PC-9 (cell line): ENCODE data around the gene TGFBR3L. TPM values are rescaled to one million over a fixed set of nuclear protein-coding genes. Genes with fewer than 3 reads are reported as not detected.

Experiments used
- BruUV-seq: library from RNA; stranded (reverse); fragments of 400-500 nt; replicated peaks from 2 replicates; lab custom pipeline; 2021; lab: Mats Ljungman, UMichigan
- CTCF ChIA-PET: fragments of 300-600 bp; sonication (Branson Sonifier 250); formaldehyde crosslinking; loops from one replicate; lab custom pipeline; 2022; ENCODE audit warnings: antibody characterized with exemption; lab: Charles Lee
- POLR2A ChIA-PET: fragments of 300-600 bp; sonication (Branson Sonifier 250); formaldehyde crosslinking; loops from one replicate; lab custom pipeline; 2022; ENCODE audit warnings: antibody characterized with exemption; ENCODE audit not compliant: unreplicated experiment; lab: Charles Lee
- DNase-seq, 2 experiments: peaks; one replicate each; pipeline versions ENCODE4 v3.0.0 to v3.0.0-alpha.2; 2015 to 2022; ENCODE audit warnings: mixed read lengths in 1 of 2
- H2AFZ ChIP-seq: fragments of 200-600 bp; sonication (generic); 2 replicates; pipeline ENCODE4 v1.8.1; 2017; ENCODE audit warnings: antibody characterized with exemption
- H3F3A ChIP-seq: fragments of 200-600 bp; sonication (generic); 2 replicates; pipeline ENCODE4 v1.8.1; 2017; ENCODE audit warnings: antibody characterized with exemption, mild to moderate bottlenecking, low read depth; ENCODE audit not compliant: insufficient read depth
- H3K27ac ChIP-seq: fragments of 200-600 bp; sonication (generic); 2 replicates; pipeline ENCODE4 v1.6.1; 2016; ENCODE audit warnings: mixed run types
- H3K27me3 ChIP-seq: fragments of 200-600 bp; sonication (generic); 2 replicates; pipeline ENCODE4 v1.6.1; 2016; ENCODE audit warnings: low read depth, mixed run types; ENCODE audit not compliant: insufficient read depth
- H3K36me3 ChIP-seq: fragments of 200-600 bp; sonication (generic); 2 replicates; pipeline ENCODE4 v1.6.1; 2016; ENCODE audit warnings: low read depth, mixed run types
- H3K4me1 ChIP-seq: fragments of 200-600 bp; sonication (generic); replicated peaks from 2 replicates; pipeline ENCODE4 v1.6.1; 2016; ENCODE audit warnings: mixed run types; ENCODE audit not compliant: insufficient read depth
- H3K4me2 ChIP-seq: fragments of 200-600 bp; sonication (generic); 2 replicates; pipeline ENCODE4 v1.6.1; 2017; ENCODE audit warnings: mixed run types
- H3K4me3 ChIP-seq: fragments of 200-600 bp; sonication (generic); 2 replicates; pipeline ENCODE4 v1.6.1; 2016; ENCODE audit warnings: mixed run types
- H3K79me2 ChIP-seq: fragments of 200-600 bp; sonication (generic); 2 replicates; pipeline ENCODE4 v1.6.1; 2017; ENCODE audit warnings: low read depth, mixed run types
- H3K9me2 ChIP-seq: fragments of 200-600 bp; sonication (generic); 2 replicates; pipeline ENCODE4 v1.8.1; 2017; ENCODE audit warnings: mild to moderate bottlenecking; ENCODE audit not compliant: insufficient read depth
- H3K9me3 ChIP-seq: fragments of 200-600 bp; sonication (generic); 2 replicates; pipeline ENCODE4 v1.8.1; 2016; ENCODE audit warnings: low read depth; ENCODE audit not compliant: insufficient read depth
- H4K20me1 ChIP-seq: fragments of 200-600 bp; sonication (generic); 2 replicates; pipeline ENCODE4 v1.8.1; 2017; ENCODE audit not compliant: insufficient read depth
- CTCF ChIP-seq: fragments of 200-600 bp; sonication (generic); conservative IDR thresholded peaks from 2 replicates; pipeline ENCODE4 v1.6.1; 2017; ENCODE audit warnings: mixed run types, antibody characterized with exemption, mild to moderate bottlenecking, moderate library complexity
- EZH2 ChIP-seq: fragments of 200-600 bp; sonication (generic); IDR thresholded peaks from 2 replicates; pipeline ENCODE4 v1.8.0; 2017; ENCODE audit warnings: antibody characterized with exemption, low read depth
- intact Hi-C: fragments of 100-400 bp; cut with micrococcal nuclease; formaldehyde crosslinking; loops from one replicate; pipeline ENCODE4 v1.10.0; 2022; ENCODE audit not compliant: unreplicated experiment
- total RNA-seq: library from RNA; stranded (reverse); gene quantifications from 2 replicates; pipeline ENCODE4 v1.2.3, GENCODE V29; 2021

TGFBR3L gene
- total RNA-seq, 1 experiment from 2014 or later: 2.3 TPM

- intact Hi-C loops: no loop called here
- no peaks in the 10 kb centered on the region for H3K27me3 ChIP-seq
- no TSS peak for BruUV-seq
- no peak for DNase-seq
- CTCF ChIA-PET: no interaction called here
- POLR2A ChIA-PET: no interaction called here
- H3F3A ChIP-seq: peaks cover 20% of the 10 kb centered on the region; the same call in 1 of the 2 replicates
- no peaks in the 10 kb centered on the region for H3K4me1 ChIP-seq
- TF ChIP-seq EZH2 (no peak), CTCF (no peak)
- H3K27ac ChIP-seq: no peak overlapping the region
- H3K4me3 ChIP-seq: no peak overlapping the region
- no peaks in the 10 kb centered on the region for H3K36me3 ChIP-seq
- H3K9me3 ChIP-seq: no peaks in the 10 kb centered on the region
- H3K4me2 ChIP-seq: no peak overlapping the region
- no peaks in the 10 kb centered on the region for H3K9me2 ChIP-seq
- H3K79me2 ChIP-seq: no peaks in the 10 kb centered on the region
- no peak overlapping the region for H2AFZ ChIP-seq
- 0 out of 2 replicates have a peak, but pooled peaks cover 7% of the 10 kb centered on the region for H4K20me1 ChIP-seq
Observed at GRCh38 chr19:7953060-7953459, 38.4 kb downstream of the TGFBR3L start.

- Histone ChIP-seq H3K36me3 (no peaks in the 10 kb centered on the region), H3K27me3 (no peaks in the 10 kb centered on the region), H3K4me3 (no peak overlapping the region), H3K4me2 (no peak overlapping the region), H3F3A (peaks cover 20% of the 10 kb centered on the region; the same call in 1 of the 2 replicates), H3K79me2 (no peaks in the 10 kb centered on the region), H3K27ac (no peak overlapping the region), H2AFZ (no peak overlapping the region), H3K9me3 (no peaks in the 10 kb centered on the region), H3K4me1 (no peaks in the 10 kb centered on the region), H4K20me1 (0 out of 2 replicates have a peak, but pooled peaks cover 7% of the 10 kb centered on the region), H3K9me2 (no peaks in the 10 kb centered on the region)
- ChIA-PET CTCF (no interaction called here), POLR2A (no interaction called here)
- BruUV-seq: no TSS peak
- intact Hi-C loops: no loop called here
- DNase-seq: no peak
- TF ChIP-seq CTCF: no peak
- no peak for TF ChIP-seq EZH2
Observed at GRCh38 chr19:7953576-7953975, 38.9 kb downstream of the TGFBR3L start.

- H3K4me1 ChIP-seq: no peaks in the 10 kb centered on the region
- no peak overlapping the region for H3K4me3 ChIP-seq
- H3F3A ChIP-seq: peaks cover 32% of the 10 kb centered on the region; the same call in 1 of the 2 replicates
- H4K20me1 ChIP-seq: 0 out of 2 replicates have a peak, but pooled peaks cover 20% of the 10 kb centered on the region
- no peaks in the 10 kb centered on the region for H3K9me2 ChIP-seq
- no peak overlapping the region for H3K27ac ChIP-seq
- H3K27me3 ChIP-seq: no peaks in the 10 kb centered on the region
- H3K9me3 ChIP-seq: no peaks in the 10 kb centered on the region
- DNase-seq: no peak
- no peak overlapping the region for H2AFZ ChIP-seq
- ChIA-PET POLR2A (no interaction called here), CTCF (interaction anchor here (0.7 kb wide), 1 partner anchor 45 kb away, joined by 5 read pairs; no protein-coding TSS in a partner anchor)
- intact Hi-C loops: no loop called here
- no TSS peak for BruUV-seq
- no peaks in the 10 kb centered on the region for H3K36me3 ChIP-seq
- no peaks in the 10 kb centered on the region for H3K79me2 ChIP-seq
- TF ChIP-seq CTCF: no peak
- TF ChIP-seq EZH2: no peak
- H3K4me2 ChIP-seq: no peak overlapping the region
Observed at GRCh38 chr19:7955696-7956095, 41.1 kb downstream of the TGFBR3L start.
